ENCODE measurements around the gene TRIM13. TPM values are rescaled to one million over a fixed set of nuclear protein-coding genes. Genes with fewer than 3 reads are reported as not detected.

TRIM13 gene
- total and polyA plus RNA-seq, 2 of the 8 experiments (the other 6 are each of a cell fraction or from before 2014, with no cell fraction given) = 21.2 to 31.5 TPM

DNA sequence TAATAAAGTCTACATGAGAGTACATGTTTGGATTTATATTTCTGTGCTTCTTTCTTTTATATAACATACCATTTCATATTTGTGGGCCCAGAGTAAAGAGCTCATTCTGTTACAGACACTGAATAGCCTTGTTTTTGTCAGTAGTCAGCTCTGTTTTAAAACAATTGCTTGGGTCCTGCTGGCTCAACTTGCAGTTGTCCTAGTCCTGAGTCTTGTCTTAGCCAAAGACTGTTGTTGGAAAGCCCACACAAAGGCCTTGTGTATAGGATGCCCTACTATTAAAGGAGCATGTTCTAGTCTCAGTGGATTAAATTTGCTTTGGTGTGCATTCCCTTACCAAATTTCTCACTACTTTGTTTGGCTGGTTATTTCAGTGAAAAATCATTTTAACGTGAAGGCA is 14.6 kb downstream of the TRIM13 start:
- Histone ChIP-seq H2BK12ac (ENCODE audit: low read depth, low read length) (no peak overlapping the region), H3K79me1 (ENCODE audit: low read depth, low read length) (peaks cover 2% of the 10 kb centered on the region; the same call in 1 of the 2 replicates), H2BK15ac (ENCODE audit: low read length) (no peak overlapping the region), H3K27me3 (replicated peaks in 1 of 4; ENCODE audit: control insufficient read depth in 3 of 4, extremely low read depth in 1 of 4, insufficient read depth in 3 of 4, low read length in 3 of 4) (no peaks in the 10 kb centered on the region), H3K27ac (ENCODE audit: low read depth, low read length) (no peak overlapping the region), H3K23me2 (ENCODE audit: low read depth, low read length) (no peaks in the 10 kb centered on the region), H2BK20ac (ENCODE audit: low read length) (no peak overlapping the region), H3K23ac (ENCODE audit: insufficient read length) (no peak overlapping the region), H2BK120ac (replicated peaks; ENCODE audit: low read depth, low read length) (no peak overlapping the region), H4K5ac (ENCODE audit: insufficient read length, low read depth, low read length) (no peak overlapping the region), H4K20me1 (replicated peaks in 1 of 2; ENCODE audit: control insufficient read depth in 1 of 2, insufficient read depth in 2 of 2, low read length in 2 of 2) (peaks cover 4 to 10% of the 10 kb centered on the region in 2 experiments), H2BK5ac (ENCODE audit: low read depth, low read length) (no peak overlapping the region), H3K4me2 (ENCODE audit: insufficient read depth in 1 of 2, low read depth in 2 of 2, low read length in 2 of 2) (no peak overlapping the region), H2AK5ac (ENCODE audit: low read depth, low read length) (no peak overlapping the region), H3K4me3 (ENCODE audit: extremely low read depth in 1 of 4, insufficient read depth in 2 of 4, low read depth in 3 of 4, low read length in 4 of 4) (no peak overlapping the region), H3K4me1 (replicated peaks in 1 of 4; ENCODE audit: control insufficient read depth in 3 of 4, insufficient read depth in 4 of 4, low read length in 3 of 4) (peaks cover 0 to 9% (median 6%) of the 10 kb centered on the region in 4 experiments; a peak in 5 of 7 replicates), H3K14ac (ENCODE audit: insufficient read length) (no peak overlapping the region), H4K8ac (ENCODE audit: extremely low read depth, insufficient read depth, low read length) (no peak overlapping the region), H3K36me3 (ENCODE audit: control insufficient read depth in 2 of 4, insufficient read depth in 4 of 4, low read length in 3 of 4) (peaks cover 0 to 36% (median 14%) of the 10 kb centered on the region in 4 experiments; a peak in 6 of 8 replicates), H4K91ac (replicated peaks; ENCODE audit: insufficient read length, low read length) (no peak overlapping the region), H3K79me2 (ENCODE audit: control insufficient read depth in 1 of 2, insufficient read depth in 2 of 2, low read length in 2 of 2) (peaks cover 0 to 43% of the 10 kb centered on the region in 2 experiments; a peak in 2 of 4 replicates), H3K56ac (replicated peaks; ENCODE audit: insufficient read length, low read depth, low read length) (no peak overlapping the region), H3K9me3 (ENCODE audit: insufficient read depth in 2 of 2, low read depth in 1 of 2, low read length in 1 of 2) (no peaks in the 10 kb centered on the region), H2AFZ (ENCODE audit: low read length) (no peak overlapping the region), H3K4ac (replicated peaks; ENCODE audit: insufficient read length, low read depth, low read length) (no peak overlapping the region), H3K18ac (ENCODE audit: extremely low read depth, low read length) (no peak overlapping the region), H3K9ac (replicated peaks in 1 of 4; ENCODE audit: extremely low read depth in 1 of 4, low read depth in 3 of 4, low read length in 3 of 4) (no peak overlapping the region)
- FAIRE-seq (no peak), DNase-seq (ENCODE audit: low read depth in 1 of 2, low spot score in 2 of 2) (no peak)
- WGBS, 2 experiments (ENCODE audit: extremely low coverage in 1 of 2, insufficient coverage in 1 of 2, insufficient read length in 1 of 2, insufficient replicate concordance in 2 of 2, low coverage in 1 of 2, low lambda C conversion rate in 2 of 2, missing lambda C conversion rate in 1 of 2) = 100% methylated on average over 1 of the region's 1 CpG; no CpG with 5 or more reads in 1 of the 2 experiments
- POLR2A ChIA-PET (ENCODE audit: partially characterized antibody) = interaction anchor here (0.6 to 4.3 kb wide), 5 partner anchors 14 to 95 kb away, joined by 3 to 27 read pairs (median 3); partner anchors contain the start of gene TRIM13
- CTCF ChIA-PET (ENCODE audit: partially characterized antibody) = interaction anchor here (0.5 to 1.5 kb wide), 2 partner anchors 9 to 69 kb away, joined by 3 to 6 read pairs; no protein-coding TSS in a partner anchor
- TF ChIP-seq CBX8 (IDR thresholded peaks at IDR 0.05; ENCODE audit: borderline replicate concordance, low read depth, low read length) (no peak), HDAC2 (IDR thresholded peaks at IDR 0.05; ENCODE audit: borderline replicate concordance in 1 of 2, low read depth in 2 of 2, low read length in 2 of 2) (no peak), EZH2 (IDR thresholded peaks at IDR 0.05; ENCODE audit: low read depth, low read length, severe bottlenecking) (no peak), MAFK (IDR thresholded peaks at IDR 0.05; ENCODE audit: low read depth, low read length) (no peak), SIX5 (IDR thresholded peaks at IDR 0.05; ENCODE audit: low read depth, low read length) (no peak), RXRA (IDR thresholded peaks at IDR 0.05; ENCODE audit: insufficient read depth, low read depth, low read length) (no peak), RNF2 (IDR thresholded peaks at IDR 0.05; ENCODE audit: borderline replicate concordance, low read depth, low read length, missing control alignments, poor library complexity, severe bottlenecking) (no peak), EP300 (IDR thresholded peaks at IDR 0.05; ENCODE audit: borderline replicate concordance in 1 of 2, low read depth in 2 of 2, low read length in 2 of 2) (no peak), ZNF274 (IDR thresholded peaks at IDR 0.05; ENCODE audit: borderline replicate concordance, extremely low read depth, low read length) (no peak), HDAC6 (IDR thresholded peaks at IDR 0.05; ENCODE audit: low read depth, low read length) (no peak), CHD1 (IDR thresholded peaks at IDR 0.05; ENCODE audit: low read depth, low read length) (no peak), SUZ12 (IDR thresholded peaks at IDR 0.05; ENCODE audit: low read length) (no peak), CHD2 (IDR thresholded peaks at IDR 0.05; ENCODE audit: low read length) (no peak)
